ENCODE measurements around the gene PHACTR3. TPM values are rescaled to one million over a fixed set of nuclear protein-coding genes. Genes with fewer than 3 reads are reported as not detected.
A peak's percentile ranks its signal among the peaks of the same experiment; 100 is the strongest.

The PHACTR3 gene
- total RNA-seq, 6 donors from 2014 or later, result 5.5 to 30.8 (median 11.4) TPM

DNA sequence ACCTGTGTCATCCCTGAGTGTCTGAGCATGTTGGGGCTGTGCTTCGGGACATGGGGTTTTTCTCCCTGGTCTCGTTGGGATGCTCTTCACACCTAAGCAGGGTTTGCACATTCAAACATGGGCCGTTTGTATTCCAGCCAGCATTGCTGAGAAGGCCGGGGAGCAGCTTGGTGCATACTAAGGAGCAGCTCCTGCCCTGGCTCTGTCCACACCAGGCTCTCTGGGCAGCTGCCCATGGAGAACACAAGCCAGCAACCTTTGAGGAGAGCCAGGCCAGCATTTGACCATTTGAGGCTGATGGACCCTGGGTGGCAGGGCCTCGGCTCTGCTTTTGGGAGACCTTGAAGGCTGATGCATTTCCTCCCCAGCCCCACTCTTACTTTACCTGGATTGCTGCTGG, 92.1 kb downstream of the PHACTR3 start:
- H3K36me3 ChIP-seq, result no peaks in the 10 kb centered on the region
- no peaks in the 10 kb centered on the region for H3K27me3 ChIP-seq
- DNase-seq (no peak), ATAC-seq (ENCODE audit: low FRiP score in 2 of 2) (peak in 1 of 2 donors; percentile 28)
- 54 to 63% methylated on average over 5 of the region's 5 CpGs for WGBS, 2 donors
- no peaks in the 10 kb centered on the region for H3K9me3 ChIP-seq
- TF ChIP-seq POLR2A (IDR thresholded peaks at IDR 0.05) (no peak), EP300 (IDR thresholded peaks at IDR 0.05) (no peak), POLR2AphosphoS5 (IDR thresholded peaks at IDR 0.05) (no peak)
- TF ChIP-seq, protein P1, sequence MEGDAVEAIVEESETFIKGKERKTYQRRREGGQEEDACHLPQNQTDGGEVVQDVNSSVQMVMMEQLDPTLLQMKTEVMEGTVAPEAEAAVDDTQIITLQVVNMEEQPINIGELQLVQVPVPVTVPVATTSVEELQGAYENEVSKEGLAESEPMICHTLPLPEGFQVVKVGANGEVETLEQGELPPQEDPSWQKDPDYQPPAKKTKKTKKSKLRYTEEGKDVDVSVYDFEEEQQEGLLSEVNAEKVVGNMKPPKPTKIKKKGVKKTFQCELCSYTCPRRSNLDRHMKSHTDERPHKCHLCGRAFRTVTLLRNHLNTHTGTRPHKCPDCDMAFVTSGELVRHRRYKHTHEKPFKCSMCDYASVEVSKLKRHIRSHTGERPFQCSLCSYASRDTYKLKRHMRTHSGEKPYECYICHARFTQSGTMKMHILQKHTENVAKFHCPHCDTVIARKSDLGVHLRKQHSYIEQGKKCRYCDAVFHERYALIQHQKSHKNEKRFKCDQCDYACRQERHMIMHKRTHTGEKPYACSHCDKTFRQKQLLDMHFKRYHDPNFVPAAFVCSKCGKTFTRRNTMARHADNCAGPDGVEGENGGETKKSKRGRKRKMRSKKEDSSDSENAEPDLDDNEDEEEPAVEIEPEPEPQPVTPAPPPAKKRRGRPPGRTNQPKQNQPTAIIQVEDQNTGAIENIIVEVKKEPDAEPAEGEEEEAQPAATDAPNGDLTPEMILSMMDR (IDR thresholded peaks at IDR 0.05), result no peak
- no peak overlapping the region for H3K4me3 ChIP-seq
- H3K4me1 ChIP-seq, result no peaks in the 10 kb centered on the region
- H3K27ac ChIP-seq, result no peak overlapping the region

DNA sequence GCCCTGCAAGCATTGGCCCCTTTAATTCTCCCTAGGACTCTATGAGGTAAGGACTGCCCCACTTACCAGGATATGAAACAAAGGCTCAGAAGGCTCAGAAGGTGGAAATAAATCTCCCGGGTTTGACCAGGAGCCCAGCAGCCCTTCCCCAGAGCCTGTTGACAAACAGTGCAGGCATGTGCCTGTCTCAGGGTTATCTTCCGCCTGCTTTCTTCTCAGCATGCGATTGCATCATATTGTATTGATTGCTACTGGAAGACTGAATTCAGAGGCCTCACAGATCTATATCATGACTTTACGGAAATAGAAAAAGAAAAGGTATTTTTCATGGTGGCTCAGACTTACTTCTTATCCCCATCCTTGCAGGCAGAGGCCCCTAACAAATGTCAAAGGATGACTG, 92.7 kb downstream of the PHACTR3 start:
- Histone ChIP-seq H3K27me3 (no peaks in the 10 kb centered on the region), H3K36me3 (no peaks in the 10 kb centered on the region), H3K4me3 (no peak overlapping the region), H3K9me3 (no peaks in the 10 kb centered on the region), H3K27ac (no peak overlapping the region), H3K4me1 (no peaks in the 10 kb centered on the region)
- TF ChIP-seq POLR2A (IDR thresholded peaks at IDR 0.05) (no peak), EP300 (IDR thresholded peaks at IDR 0.05) (no peak), POLR2AphosphoS5 (IDR thresholded peaks at IDR 0.05) (no peak)
- TF ChIP-seq, protein P1 (IDR thresholded peaks at IDR 0.05), result no peak
- ATAC-seq (ENCODE audit: low FRiP score in 2 of 2), result no peak
- no peak for DNase-seq
- 74 to 84% methylated on average over 4 of the region's 4 CpGs for WGBS, 2 donors

DNA sequence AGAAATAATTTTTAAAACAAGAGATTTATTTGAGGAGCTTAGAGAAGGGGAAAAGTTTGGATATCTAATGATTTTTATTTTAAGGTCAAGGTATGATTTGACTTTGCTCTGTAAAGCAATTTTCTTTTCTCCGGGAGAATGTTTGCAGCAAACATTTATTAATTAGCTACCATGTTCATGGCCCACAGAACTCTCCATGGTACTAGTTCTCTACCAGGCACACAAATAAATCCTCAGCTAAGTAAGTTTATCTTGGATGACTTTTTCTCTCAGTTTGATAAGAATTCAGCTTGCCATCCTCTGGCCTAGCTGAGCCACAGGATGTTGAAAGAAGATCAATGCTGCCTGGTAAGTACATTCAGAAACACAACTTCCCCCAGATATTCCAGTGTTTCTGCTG, 94.3 kb downstream of the PHACTR3 start:
- Histone ChIP-seq H3K27ac (no peak overlapping the region), H3K9me3 (no peaks in the 10 kb centered on the region), H3K36me3 (no peaks in the 10 kb centered on the region), H3K4me1 (no peaks in the 10 kb centered on the region), H3K4me3 (no peak overlapping the region), H3K27me3 (no peaks in the 10 kb centered on the region)
- ATAC-seq (ENCODE audit: low FRiP score in 2 of 2), result no peak
- TF ChIP-seq POLR2AphosphoS5 (IDR thresholded peaks at IDR 0.05) (no peak), POLR2A (IDR thresholded peaks at IDR 0.05) (no peak), EP300 (IDR thresholded peaks at IDR 0.05) (no peak)
- TF ChIP-seq, protein P1 (IDR thresholded peaks at IDR 0.05), result no peak
- 51 to 74% methylated on average over 1 of the region's 1 CpG for WGBS, 2 donors
- no peak for DNase-seq

- TF ChIP-seq EP300 (IDR thresholded peaks at IDR 0.05), result no peak
- TF ChIP-seq POLR2A (IDR thresholded peaks at IDR 0.05), result no peak
- TF ChIP-seq, protein P1 (IDR thresholded peaks at IDR 0.05), result no peak
- no peak for TF ChIP-seq POLR2AphosphoS5 (IDR thresholded peaks at IDR 0.05)
- 66 to 73% methylated on average over 2 of the region's 2 CpGs for WGBS, 2 donors
- no peak for ATAC-seq (ENCODE audit: low FRiP score in 2 of 2)
- Histone ChIP-seq H3K4me1 (no peaks in the 10 kb centered on the region), H3K4me3 (no peak overlapping the region), H3K27ac (no peak overlapping the region), H3K27me3 (no peaks in the 10 kb centered on the region), H3K36me3 (no peaks in the 10 kb centered on the region), H3K9me3 (no peaks in the 10 kb centered on the region)
- no peak for DNase-seq
These were observed 96.9 kb downstream of the PHACTR3 start for GRCh38 chr20:59701236-59701635.

DNA sequence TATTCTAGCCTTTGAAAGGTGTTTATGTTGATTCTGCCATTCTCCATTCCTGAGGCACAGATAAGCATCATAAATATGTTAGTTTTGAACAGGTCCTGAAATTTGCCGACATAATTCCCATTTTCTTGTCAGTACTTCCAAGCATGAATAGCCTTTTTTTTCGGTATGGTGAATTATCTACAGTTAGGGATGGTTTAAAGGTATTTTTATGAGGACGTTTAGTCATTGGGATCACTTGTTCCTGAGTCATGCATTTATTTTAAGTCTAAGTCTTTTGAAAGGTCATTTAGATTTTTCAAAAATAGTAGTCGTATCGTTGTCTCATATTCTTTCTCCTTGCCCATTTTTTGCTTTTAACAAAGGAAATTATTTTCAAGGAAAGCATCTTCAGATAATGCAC, 98.7 kb downstream of the PHACTR3 start:
- ATAC-seq (ENCODE audit: low FRiP score in 2 of 2) (no peak), DNase-seq (no peak)
- TF ChIP-seq EP300 (IDR thresholded peaks at IDR 0.05), result no peak
- no peak for TF ChIP-seq POLR2AphosphoS5 (IDR thresholded peaks at IDR 0.05)
- TF ChIP-seq POLR2A (IDR thresholded peaks at IDR 0.05), result no peak
- TF ChIP-seq, protein P1 (IDR thresholded peaks at IDR 0.05), result no peak
- WGBS, 2 donors, result 73 to 79% methylated on average over 5 of the region's 5 CpGs
- no peaks in the 10 kb centered on the region for H3K27me3 ChIP-seq
- H3K36me3 ChIP-seq, result no peaks in the 10 kb centered on the region
- no peak overlapping the region for H3K4me3 ChIP-seq
- no peaks in the 10 kb centered on the region for H3K4me1 ChIP-seq
- no peaks in the 10 kb centered on the region for H3K9me3 ChIP-seq
- no peak overlapping the region for H3K27ac ChIP-seq
